GM10266 (cell line): ENCODE data around the gene ALKBH2.

Experiments used
- DNase-seq: peaks from one replicate; pipeline ENCODE4 v3.0.0; 2012; ENCODE audit errors: extremely low spot score
- TF ChIP-seq, protein P1 (sequence below): IDR thresholded peaks from 2 replicates; pipeline ENCODE4 v1.5.1; 2012; ENCODE audit warnings: mild to moderate bottlenecking, low read depth; ENCODE audit not compliant: control insufficient read depth, insufficient read depth; ENCODE audit errors: missing control alignments

ALKBH2 gene

DNA sequence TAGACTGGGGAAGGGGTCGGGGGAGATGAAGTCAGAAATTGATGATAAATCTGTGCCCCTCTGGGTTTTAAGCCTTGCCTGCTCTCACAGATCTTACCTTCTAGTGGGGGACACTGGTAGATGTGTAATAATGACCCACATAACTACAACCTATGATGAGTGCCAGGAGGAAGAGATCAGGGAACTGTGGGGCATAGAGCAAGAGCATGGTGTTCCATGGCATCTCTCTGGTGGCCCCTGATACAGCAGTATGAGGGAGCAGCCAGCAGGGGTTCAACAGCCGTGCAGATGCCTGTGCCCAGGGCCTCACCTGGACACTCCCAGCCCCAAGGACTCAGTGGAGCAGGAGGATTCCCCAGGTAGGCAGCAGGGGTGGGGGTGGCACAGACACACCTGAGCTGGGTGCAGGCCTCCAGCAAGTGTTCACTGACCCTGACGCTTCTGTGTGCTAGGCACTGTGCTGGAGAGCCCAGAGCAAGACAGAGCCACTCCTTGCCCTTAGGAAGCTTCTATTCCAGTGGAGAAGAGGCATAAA, 28.1 kb upstream of the ALKBH2 start:
- no peak for DNase-seq

DNA sequence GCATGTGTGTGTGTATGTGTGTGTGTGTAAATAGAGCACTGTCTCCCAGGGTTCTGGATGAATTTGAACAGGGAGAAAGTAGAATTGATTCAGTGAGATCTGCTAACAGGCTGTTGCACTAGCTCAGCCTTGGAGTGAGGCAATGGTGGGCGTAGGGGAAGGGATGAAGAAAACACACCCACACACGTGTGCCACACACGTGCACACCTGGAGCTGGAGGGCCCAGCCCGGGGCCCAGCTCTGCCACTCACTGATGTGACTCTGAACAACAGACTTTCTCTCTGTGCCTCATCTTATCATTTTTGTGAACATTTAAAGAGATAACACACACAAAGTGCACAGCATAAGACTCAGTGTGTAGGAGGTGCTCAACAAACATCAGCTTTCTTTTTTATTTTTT, 27.3 kb upstream of the ALKBH2 start:
- no peak for DNase-seq
- TF ChIP-seq, protein P1, sequence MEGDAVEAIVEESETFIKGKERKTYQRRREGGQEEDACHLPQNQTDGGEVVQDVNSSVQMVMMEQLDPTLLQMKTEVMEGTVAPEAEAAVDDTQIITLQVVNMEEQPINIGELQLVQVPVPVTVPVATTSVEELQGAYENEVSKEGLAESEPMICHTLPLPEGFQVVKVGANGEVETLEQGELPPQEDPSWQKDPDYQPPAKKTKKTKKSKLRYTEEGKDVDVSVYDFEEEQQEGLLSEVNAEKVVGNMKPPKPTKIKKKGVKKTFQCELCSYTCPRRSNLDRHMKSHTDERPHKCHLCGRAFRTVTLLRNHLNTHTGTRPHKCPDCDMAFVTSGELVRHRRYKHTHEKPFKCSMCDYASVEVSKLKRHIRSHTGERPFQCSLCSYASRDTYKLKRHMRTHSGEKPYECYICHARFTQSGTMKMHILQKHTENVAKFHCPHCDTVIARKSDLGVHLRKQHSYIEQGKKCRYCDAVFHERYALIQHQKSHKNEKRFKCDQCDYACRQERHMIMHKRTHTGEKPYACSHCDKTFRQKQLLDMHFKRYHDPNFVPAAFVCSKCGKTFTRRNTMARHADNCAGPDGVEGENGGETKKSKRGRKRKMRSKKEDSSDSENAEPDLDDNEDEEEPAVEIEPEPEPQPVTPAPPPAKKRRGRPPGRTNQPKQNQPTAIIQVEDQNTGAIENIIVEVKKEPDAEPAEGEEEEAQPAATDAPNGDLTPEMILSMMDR, result no peak

More for the DNA sequence above, 28.1 kb upstream of the ALKBH2 start:
- TF ChIP-seq, protein P1, result no peak

DNA sequence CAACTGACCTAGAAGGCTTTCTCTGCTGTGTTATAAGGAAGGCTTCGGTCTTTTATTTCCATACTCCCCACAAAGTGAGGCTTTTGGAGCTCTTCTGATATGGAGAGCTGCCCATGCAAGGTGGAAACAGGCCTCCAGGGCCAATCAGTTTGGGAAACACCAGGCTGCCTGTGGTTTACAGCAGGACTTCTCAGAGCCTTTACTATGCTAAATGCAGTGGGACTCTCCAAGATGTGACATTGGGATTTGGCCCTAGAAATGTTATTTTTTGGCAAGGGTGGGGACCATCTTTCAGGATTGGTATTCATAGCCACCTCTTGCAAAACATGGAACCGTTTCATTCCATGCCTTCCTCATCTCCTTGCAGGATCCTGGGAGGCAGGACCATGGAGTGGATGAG, 26.8 kb upstream of the ALKBH2 start:
- TF ChIP-seq, protein P1, result no peak
- DNase-seq, result no peak

DNA sequence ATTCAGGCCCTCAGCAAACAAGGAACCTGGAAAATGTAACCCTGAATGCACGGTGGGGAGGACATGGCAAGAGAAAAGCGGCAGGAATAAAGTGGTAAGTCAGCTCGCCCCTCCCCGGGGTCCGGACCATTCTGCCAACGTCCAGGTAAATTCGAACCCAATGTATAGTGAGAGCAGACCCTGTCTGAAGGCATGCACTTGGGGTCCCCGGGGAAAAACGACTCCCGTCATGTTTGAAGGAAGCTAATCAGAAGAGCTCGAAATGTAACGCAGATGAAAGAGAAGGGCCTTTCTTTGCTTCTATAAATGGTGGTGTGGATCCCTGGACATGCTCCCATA, 23.3 kb upstream of the ALKBH2 start:
- no peak for DNase-seq
- TF ChIP-seq, protein P1, result no peak

DNA sequence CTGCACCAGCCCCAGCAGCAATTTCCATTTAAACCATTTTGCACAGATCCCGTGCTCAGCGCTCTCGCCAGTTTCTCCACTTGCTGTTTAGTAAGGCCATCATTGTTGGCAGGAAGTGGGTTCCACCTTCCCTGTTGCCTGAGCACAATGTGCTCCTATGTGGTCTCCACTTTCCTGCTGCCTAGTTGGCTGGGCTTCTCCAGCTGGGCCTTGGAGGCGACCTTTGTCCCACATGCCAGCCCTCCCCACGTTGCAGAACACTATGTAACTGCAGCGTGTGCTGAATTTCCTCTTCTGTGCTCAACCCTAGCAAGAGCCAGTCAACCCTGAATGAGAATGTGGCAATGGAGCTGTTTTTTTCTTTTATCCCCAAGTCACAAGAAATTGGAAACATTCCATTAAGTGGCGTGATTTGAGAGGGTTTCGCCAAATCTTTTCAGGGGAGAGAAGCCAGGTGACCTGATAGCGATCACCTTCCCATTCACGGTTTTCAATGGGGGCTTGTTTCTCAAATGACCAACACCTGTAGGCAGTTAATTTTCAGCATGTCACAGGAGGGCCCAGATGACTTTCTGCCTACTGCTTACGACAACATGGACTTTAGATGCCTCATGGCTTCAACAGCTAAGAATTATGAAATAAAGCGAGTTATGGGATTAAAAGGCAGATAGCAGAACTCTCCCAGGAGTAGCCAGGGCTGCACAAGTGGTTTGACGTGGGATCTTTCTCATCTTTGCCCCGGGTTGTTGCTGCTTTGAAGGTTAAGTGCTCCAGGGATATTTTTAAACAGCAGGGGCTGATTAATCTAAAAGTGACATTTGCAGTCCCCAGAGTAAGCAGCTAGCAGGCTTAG, 22.7 kb upstream of the ALKBH2 start, which contains the start of gene ACACB:
ACACB (plus strand) TSS at position 830 of the 853 bp plus-strand sequence. CDS start 22,819 bp downstream, outside the sequence.
- DNase-seq, result no peak
- TF ChIP-seq, protein P1, result no peak

DNA sequence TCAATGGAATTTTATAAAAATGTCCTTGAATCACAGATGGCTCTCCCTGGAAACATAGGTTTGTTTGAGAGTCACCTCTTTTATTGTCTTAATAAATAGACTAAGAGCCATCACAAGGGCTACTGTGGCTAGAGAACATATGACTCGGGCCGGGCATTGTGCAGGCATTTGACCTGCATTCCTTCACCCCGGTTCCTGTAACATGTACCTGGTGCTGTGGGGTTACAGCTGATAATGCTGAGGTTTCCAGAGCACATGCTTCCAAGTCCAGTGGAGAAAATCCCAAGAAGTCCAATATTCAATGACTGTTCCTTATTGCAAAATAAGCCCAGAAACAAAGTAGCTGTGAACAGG, 22.1 kb upstream of the ALKBH2 start:
- TF ChIP-seq, protein P1, result no peak
- DNase-seq, result no peak

DNA sequence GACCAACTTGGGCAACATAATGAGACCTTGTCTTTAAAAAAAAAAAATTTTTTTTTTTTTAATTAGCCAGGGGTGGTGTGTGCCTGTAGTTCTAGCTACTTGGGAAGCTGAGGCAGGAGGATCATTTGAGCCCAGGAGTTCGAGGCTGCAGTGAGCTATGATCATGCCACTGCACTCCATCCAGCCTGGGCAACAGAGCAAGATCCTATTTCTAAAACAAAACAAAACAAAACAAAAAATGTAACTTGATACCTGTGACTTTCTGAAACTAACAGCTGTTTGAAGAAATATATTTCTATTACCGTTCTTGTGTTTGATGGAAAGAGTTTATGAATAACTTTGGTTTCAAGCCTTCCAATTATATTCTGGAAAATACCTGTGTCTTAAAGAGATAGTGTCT, 21.4 kb upstream of the ALKBH2 start:
- no peak for DNase-seq
- TF ChIP-seq, protein P1, result no peak
